IPS DF 6.9 (cell line): Measurements from ENCODE around the gene ZBED2.
"Not testable (repeated sequence)": the region's sequence is repeated elsewhere in the genome, so short reads cannot be mapped to it uniquely, and the experiment has no call there.

Experiments used
- DNase-seq: peaks from one replicate; pipeline ENCODE4 v3.0.0-alpha.2; 2013; ENCODE audit warnings: low read depth, low spot score
- H3K27ac ChIP-seq: one replicate; pipeline ENCODE4 v1.5.1; 2013; ENCODE audit warnings: low read length, control low read depth
- H3K27me3 ChIP-seq: 2 replicates; pipeline ENCODE4 v1.6.1; 2013; ENCODE audit warnings: mild to moderate bottlenecking, low read length; ENCODE audit not compliant: control insufficient read depth, insufficient read depth
- H3K36me3 ChIP-seq: 2 replicates; pipeline ENCODE4 v1.6.1; 2013; ENCODE audit warnings: low read length; ENCODE audit not compliant: control insufficient read depth, insufficient read depth
- H3K4me1 ChIP-seq: 2 replicates; pipeline ENCODE4 v1.6.1; 2013; ENCODE audit warnings: low read length; ENCODE audit not compliant: control insufficient read depth, insufficient read depth
- H3K4me3 ChIP-seq: 2 replicates; pipeline ENCODE4 v1.5.1; 2013; ENCODE audit warnings: mild to moderate bottlenecking, low read length
- H3K9me3 ChIP-seq: 2 replicates; pipeline ENCODE4 v1.6.1; 2013; ENCODE audit warnings: low read length, inconsistent platforms; ENCODE audit not compliant: control insufficient read depth, insufficient read depth
- WGBS: extraction: QIAGEN DNeasy Blood & Tissue Kit; methylation state at CpG from one replicate; pipeline ENCODE4 v1.1.7; 2013; ENCODE audit warnings: mixed read lengths, missing lambda C conversion rate; ENCODE audit not compliant: insufficient read length, insufficient coverage; 5-methylcytosine and 5-hydroxymethylcytosine counted together

The ZBED2 gene, protein sequence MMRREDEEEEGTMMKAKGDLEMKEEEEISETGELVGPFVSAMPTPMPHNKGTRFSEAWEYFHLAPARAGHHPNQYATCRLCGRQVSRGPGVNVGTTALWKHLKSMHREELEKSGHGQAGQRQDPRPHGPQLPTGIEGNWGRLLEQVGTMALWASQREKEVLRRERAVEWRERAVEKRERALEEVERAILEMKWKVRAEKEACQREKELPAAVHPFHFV

DNA sequence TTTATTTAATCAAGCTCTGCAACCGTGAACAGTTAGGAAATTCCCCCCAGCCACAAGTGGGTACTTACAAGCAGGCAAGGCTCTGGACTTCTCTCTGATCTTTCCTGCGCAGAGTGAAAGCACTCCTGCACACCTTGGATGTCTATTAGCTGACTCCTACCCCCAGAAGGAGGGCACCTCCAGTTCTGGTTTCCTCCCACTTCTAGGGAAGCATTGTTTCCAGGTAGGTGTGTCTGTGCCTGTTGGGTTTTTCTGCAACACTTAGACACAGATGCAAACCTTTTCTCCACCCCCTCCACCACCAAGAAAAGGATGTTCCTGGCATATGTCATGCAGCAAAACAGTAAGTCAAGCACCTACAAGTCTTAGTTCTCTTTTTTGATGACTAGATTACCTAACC, at the start of gene ZBED2:
Gene ZBED2, minus strand, starts transcription at position 115 of the 400 bp plus-strand sequence. CDS start 1,145 bp downstream, outside the sequence.
- DNase-seq, result no peak
- H3K4me1 ChIP-seq, result no peaks in the 10 kb centered on the region
- H3K27me3 ChIP-seq, result no peaks in the 10 kb centered on the region; the same call in 1 of the 2 replicates
- no peak within 1 kb of the TSS for H3K4me3 ChIP-seq
- WGBS, result no CpG with 5 or more reads among the region's 2 CpGs
- H3K9me3 ChIP-seq, result no peaks in the 10 kb centered on the region
- no peak within 1 kb of the TSS for H3K27ac ChIP-seq
- no peaks in the 10 kb centered on the region for H3K36me3 ChIP-seq

DNA sequence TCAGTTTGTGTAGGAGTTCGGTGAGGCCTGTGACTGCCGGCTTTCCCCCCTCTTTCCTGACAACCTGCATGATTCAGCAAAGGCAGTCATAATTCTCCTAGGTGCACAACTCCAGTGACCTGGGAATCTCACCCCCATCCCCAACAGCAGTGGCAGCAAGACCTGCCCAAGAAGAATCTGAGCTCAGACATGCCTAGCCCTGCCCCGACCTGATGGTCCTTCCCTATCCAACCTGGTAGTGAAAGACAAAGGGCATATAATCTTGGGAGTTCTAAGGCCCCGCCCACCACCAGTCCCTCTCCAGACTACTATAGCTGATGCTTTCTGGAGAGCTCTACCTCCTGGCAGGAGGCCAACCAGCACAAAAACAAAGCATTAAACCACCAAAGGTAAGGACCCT, 44.2 kb upstream of the ZBED2 start:
- H3K27ac ChIP-seq, result no peak overlapping the region
- no peaks in the 10 kb centered on the region; the same call in 1 of the 2 replicates for H3K4me1 ChIP-seq
- H3K36me3 ChIP-seq, result no peaks in the 10 kb centered on the region
- DNase-seq, result no peak
- no peak overlapping the region for H3K4me3 ChIP-seq
- no peaks in the 10 kb centered on the region for H3K27me3 ChIP-seq
- no peaks in the 10 kb centered on the region for H3K9me3 ChIP-seq
- no CpG with 5 or more reads among the region's 4 CpGs for WGBS

DNA sequence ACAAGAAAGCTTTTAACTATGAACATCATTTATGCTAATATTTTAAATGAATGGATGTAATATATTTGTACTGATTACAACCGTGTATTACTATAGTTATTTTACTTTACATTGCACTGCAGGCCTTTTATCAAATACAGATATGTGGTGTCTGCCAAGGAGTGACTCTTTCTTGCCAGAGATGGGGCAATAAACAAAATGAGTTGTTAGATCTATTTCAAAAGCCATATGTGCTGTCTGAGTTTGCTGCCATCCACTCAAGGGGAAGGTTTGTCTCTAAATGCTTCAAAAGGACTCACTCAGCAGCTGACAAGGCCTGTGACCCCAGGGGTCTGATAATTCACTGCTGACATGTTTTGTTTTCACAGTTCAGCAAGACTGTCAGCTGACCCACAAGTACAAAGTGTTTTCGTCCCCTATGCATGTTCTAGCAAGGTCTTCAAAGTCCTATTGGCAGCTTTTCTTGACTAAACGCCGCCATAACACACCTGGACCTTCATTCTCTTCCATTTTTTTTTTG, 41.3 kb upstream of the ZBED2 start:
- no peaks in the 10 kb centered on the region; the same call in 1 of the 2 replicates for H3K4me1 ChIP-seq
- H3K27ac ChIP-seq, result no peak overlapping the region
- H3K27me3 ChIP-seq, result no peaks in the 10 kb centered on the region
- DNase-seq, result no peak
- H3K9me3 ChIP-seq, result no peaks in the 10 kb centered on the region
- no peak overlapping the region for H3K4me3 ChIP-seq
- WGBS, result no CpG with 5 or more reads among the region's 4 CpGs
- H3K36me3 ChIP-seq, result no peaks in the 10 kb centered on the region

DNA sequence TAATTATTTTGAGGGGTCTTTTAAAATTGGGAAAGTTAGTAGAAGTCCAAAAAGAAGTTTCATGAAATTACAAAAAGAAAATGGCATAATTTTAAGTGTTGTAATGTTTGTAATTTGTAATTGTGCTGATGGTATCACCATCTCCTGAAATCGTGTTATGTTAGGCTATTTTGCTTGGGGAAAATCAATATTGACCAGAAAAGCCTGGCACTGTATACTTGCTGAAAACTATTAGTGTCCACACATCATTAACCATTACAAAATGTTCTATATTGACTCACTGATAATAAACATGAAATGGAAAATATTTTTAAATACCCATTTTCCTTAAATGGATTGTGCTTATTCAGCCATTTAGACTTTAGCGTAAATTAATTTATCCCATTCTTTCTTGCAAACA, 40.3 kb upstream of the ZBED2 start:
- no peaks in the 10 kb centered on the region; the same call in 1 of the 2 replicates for H3K4me1 ChIP-seq
- no peak for DNase-seq
- H3K27ac ChIP-seq, result no peak overlapping the region
- H3K4me3 ChIP-seq, result no peak overlapping the region
- no peaks in the 10 kb centered on the region for H3K9me3 ChIP-seq
- no peaks in the 10 kb centered on the region for H3K36me3 ChIP-seq
- H3K27me3 ChIP-seq, result no peaks in the 10 kb centered on the region
- WGBS, result no CpG with 5 or more reads among the region's 2 CpGs

DNA sequence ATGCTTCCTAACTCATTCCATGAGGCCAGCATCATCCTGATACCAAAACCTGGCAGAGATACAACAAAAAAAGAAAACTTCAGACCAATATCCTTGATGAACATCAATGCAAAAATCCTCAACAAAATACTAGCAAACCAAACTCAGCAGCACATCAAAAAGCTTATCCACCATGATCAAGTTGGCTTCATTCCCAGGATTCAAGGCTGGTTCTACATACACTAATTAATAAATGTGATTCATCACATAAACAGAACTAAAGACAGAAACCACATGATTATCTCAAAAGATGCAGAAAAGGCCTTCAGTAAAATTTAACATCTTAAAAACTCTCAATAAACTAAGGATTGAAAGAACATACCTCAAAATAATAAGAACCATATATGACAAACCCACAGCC, 35.5 kb upstream of the ZBED2 start:
- not testable (repeated sequence) for H3K4me3 ChIP-seq, H3K27ac ChIP-seq, H3K9me3 ChIP-seq, H3K4me1 ChIP-seq, DNase-seq, H3K27me3 ChIP-seq, H3K36me3 ChIP-seq

DNA sequence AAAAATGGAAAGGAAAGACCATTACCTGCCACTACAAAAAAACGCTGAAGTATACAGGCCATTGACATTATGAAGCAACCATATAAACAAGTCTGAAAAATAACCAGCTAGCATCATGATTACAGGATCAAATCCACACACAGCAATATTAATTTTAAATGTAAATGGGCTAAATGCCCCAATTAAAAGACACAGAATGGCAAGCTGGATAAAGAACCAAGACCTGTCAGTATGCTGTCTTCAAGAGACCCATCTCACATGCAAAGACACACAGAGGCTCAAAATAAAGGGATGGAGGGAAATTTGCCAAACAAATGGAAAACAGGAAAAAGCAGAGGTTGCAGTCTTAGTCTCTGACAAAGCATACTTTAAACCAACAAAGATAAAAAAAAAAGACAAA, 33.9 kb upstream of the ZBED2 start:
- not testable (repeated sequence) for H3K36me3 ChIP-seq, DNase-seq, H3K27ac ChIP-seq, H3K9me3 ChIP-seq, H3K4me3 ChIP-seq, H3K27me3 ChIP-seq, H3K4me1 ChIP-seq
- WGBS, result no CpG with 5 or more reads among the region's 1 CpG

DNA sequence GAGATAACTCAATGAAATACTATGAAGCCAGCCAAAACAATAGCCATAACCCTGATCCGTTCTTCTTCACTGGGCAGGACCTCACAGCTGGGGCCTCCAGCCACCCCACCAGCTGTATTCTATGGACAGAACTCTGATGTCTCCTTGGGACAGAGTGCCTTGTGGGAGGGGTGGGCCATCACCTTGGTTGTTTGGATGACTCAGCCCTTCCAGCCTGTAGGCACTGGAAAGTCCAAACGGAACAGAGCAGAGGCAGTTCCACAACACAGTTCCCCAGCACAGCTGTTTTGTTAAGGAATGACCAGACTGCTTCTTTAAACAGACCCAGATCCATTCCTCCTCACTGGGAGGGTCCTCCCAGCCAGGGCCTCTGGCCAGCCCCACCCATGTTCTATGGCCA, 31.9 kb upstream of the ZBED2 start:
- no peak overlapping the region for H3K4me3 ChIP-seq
- no peaks in the 10 kb centered on the region for H3K27me3 ChIP-seq
- no peaks in the 10 kb centered on the region for H3K4me1 ChIP-seq
- H3K9me3 ChIP-seq, result no peaks in the 10 kb centered on the region
- no CpG with 5 or more reads among the region's 2 CpGs for WGBS
- no peak overlapping the region for H3K27ac ChIP-seq
- no peak for DNase-seq
- no peaks in the 10 kb centered on the region for H3K36me3 ChIP-seq

DNA sequence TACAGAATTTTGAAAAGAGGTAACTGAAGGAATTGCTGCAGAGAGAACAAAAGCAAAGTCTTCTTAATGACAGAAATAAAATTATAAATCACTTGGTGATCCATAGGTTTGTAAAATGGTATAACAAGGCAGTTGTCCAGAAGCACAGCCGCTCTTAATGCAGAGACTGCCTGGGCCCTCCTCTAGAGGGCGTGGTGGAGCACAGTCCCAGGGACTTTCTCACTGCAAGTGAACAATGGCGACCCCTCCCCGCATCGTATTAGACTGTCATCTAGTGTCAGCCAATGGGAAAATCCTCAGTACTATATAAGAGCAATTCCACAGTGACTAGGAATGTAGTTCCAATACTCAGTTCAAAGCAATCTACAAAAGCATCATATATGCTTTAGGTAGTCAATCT, 26.4 kb upstream of the ZBED2 start:
- peak; percentile 61 for DNase-seq
- no peak overlapping the region for H3K4me3 ChIP-seq
- WGBS, result no CpG with 5 or more reads among the region's 5 CpGs
- no peaks in the 10 kb centered on the region for H3K4me1 ChIP-seq
- no peaks in the 10 kb centered on the region for H3K9me3 ChIP-seq
- no peaks in the 10 kb centered on the region for H3K27me3 ChIP-seq
- no peak overlapping the region for H3K27ac ChIP-seq
- H3K36me3 ChIP-seq, result no peaks in the 10 kb centered on the region

DNA sequence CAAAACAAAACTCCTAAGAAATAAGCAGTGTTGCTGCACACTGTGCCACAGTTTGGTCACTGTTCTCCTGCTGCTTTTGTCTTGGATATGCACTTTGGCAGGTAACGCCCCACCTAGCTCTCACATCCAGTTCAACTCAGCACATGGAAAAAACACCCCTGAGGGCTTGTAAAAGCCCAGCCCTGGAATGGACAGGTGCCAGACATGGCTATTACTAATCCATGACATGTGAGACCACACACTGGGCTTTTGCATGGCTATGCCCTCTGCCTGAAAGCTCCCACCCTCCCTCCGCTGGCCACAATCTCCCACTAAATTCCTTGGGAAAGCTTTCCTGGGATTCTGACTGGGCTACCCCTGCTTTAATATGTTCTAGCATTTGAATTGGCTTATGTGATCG, 24.7 kb upstream of the ZBED2 start:
- no peak overlapping the region for H3K27ac ChIP-seq
- no peaks in the 10 kb centered on the region for H3K36me3 ChIP-seq
- no peaks in the 10 kb centered on the region for H3K27me3 ChIP-seq
- no peaks in the 10 kb centered on the region for H3K9me3 ChIP-seq
- no CpG with 5 or more reads among the region's 3 CpGs for WGBS
- no peaks in the 10 kb centered on the region for H3K4me1 ChIP-seq
- H3K4me3 ChIP-seq, result no peak overlapping the region
- DNase-seq, result no peak

DNA sequence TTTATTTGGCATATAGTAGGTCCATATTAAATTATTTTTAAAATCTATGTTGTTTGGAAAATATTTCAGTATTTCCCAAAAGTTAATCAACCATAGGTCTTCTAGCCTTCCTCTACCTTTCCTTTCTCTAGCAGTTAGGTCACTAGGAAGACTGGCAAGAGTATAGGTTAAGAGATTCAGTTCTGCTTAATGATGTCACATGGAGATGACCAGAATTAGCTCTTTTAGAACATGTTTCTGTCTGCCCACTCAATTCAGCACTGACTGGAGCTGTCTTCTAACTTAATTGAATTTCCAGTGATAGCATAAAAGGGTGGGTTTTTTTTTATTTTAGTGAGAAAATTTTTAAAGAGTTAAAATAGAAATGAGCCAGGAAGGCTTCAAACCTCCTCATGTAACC, 23.8 kb upstream of the ZBED2 start:
- DNase-seq, result no peak
- H3K36me3 ChIP-seq, result no peaks in the 10 kb centered on the region
- no peaks in the 10 kb centered on the region for H3K9me3 ChIP-seq
- H3K27me3 ChIP-seq, result no peaks in the 10 kb centered on the region
- H3K4me1 ChIP-seq, result no peaks in the 10 kb centered on the region
- no peak overlapping the region for H3K27ac ChIP-seq
- H3K4me3 ChIP-seq, result no peak overlapping the region

DNA sequence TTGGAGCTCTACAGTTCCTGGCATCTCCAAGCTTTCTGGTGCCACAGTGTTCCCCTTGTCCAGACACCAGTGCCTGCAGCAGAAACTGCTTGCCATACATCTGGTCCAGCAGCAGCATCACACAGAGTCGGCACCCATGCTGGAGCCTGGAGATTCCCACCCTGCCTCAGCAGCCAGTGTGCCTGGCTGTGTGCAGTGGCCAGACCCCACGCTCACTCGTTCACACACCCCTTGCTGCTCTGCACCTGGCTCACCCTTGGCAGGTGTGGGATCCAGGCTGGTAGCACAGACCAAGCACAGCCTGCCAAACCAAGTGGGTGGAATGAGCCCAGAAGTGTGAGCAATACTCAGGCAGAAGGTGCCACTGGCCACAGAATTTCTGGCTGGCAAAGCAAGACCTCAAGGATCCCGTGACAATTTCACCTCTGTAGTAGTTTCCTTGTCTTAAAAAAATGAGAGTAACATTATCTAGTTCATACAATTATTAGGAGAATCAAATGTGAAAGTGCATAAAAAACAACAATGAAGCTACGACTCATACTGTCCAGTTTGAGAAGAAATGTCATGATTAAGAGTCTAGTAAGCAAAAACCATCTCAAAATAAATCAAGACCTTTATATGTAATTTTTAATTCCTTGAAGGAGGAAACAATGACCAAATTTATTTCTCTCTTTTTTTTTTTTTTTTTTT, 22.9 kb upstream of the ZBED2 start:
- DNase-seq, result no peak
- no peak overlapping the region for H3K4me3 ChIP-seq
- no peaks in the 10 kb centered on the region for H3K36me3 ChIP-seq
- H3K27ac ChIP-seq, result no peak overlapping the region
- H3K4me1 ChIP-seq, result no peaks in the 10 kb centered on the region
- WGBS, result no CpG with 5 or more reads among the region's 5 CpGs
- no peaks in the 10 kb centered on the region for H3K9me3 ChIP-seq
- no peaks in the 10 kb centered on the region for H3K27me3 ChIP-seq
